ENCODE data around the gene NKD2. TPM values are rescaled to one million over a fixed set of nuclear protein-coding genes. Genes with fewer than 3 reads are reported as not detected.

The NKD2 gene
- total and polyA plus RNA-seq, 2 experiments from 2014 or later = 9.0 to 11.9 TPM

DNA sequence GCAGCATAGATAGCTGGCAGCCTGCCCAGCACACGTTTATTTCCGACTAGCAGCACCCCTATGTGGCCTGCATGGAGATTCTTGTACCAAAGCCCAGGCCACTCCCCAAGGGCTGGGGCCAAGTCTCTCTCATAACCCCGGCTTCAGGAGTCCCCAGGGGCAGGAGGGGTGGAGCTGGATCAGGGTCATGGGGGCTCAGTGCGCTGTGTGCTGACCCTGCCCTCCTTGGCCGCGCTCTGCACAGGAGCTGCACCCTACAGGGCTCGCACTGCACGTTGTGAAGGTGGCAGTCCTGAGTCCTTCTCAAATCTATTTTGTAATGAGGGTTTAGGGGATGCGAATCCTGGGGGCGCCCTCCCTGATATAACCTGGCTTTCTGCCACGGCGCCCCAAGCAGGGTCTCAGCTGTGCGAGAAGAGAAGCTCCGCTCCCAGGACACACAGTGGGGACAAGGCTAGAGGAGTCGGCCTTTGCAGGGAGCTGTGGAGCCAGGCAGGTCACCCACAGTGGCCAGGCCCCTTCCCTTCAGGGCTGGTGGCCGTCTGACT is 28.6 kb downstream of the NKD2 start (continued):
- TF ChIP-seq, protein P1, sequence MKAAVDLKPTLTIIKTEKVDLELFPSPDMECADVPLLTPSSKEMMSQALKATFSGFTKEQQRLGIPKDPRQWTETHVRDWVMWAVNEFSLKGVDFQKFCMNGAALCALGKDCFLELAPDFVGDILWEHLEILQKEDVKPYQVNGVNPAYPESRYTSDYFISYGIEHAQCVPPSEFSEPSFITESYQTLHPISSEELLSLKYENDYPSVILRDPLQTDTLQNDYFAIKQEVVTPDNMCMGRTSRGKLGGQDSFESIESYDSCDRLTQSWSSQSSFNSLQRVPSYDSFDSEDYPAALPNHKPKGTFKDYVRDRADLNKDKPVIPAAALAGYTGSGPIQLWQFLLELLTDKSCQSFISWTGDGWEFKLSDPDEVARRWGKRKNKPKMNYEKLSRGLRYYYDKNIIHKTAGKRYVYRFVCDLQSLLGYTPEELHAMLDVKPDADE (IDR thresholded peaks at IDR 0.05) = no peak
- TF ChIP-seq, protein P2, sequence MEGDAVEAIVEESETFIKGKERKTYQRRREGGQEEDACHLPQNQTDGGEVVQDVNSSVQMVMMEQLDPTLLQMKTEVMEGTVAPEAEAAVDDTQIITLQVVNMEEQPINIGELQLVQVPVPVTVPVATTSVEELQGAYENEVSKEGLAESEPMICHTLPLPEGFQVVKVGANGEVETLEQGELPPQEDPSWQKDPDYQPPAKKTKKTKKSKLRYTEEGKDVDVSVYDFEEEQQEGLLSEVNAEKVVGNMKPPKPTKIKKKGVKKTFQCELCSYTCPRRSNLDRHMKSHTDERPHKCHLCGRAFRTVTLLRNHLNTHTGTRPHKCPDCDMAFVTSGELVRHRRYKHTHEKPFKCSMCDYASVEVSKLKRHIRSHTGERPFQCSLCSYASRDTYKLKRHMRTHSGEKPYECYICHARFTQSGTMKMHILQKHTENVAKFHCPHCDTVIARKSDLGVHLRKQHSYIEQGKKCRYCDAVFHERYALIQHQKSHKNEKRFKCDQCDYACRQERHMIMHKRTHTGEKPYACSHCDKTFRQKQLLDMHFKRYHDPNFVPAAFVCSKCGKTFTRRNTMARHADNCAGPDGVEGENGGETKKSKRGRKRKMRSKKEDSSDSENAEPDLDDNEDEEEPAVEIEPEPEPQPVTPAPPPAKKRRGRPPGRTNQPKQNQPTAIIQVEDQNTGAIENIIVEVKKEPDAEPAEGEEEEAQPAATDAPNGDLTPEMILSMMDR (conservative IDR thresholded peaks at IDR 0.05; ENCODE audit: low read depth in 2 of 2) = no peak
- TF ChIP-seq CREB1 (CRISPR knock-in tag; IDR thresholded peaks at IDR 0.05; ENCODE audit: low read depth) (no peak), ZNF114 (CRISPR knock-in tag; IDR thresholded peaks at IDR 0.05) (no peak), NANOG (IDR thresholded peaks at IDR 0.05; ENCODE audit: borderline replicate concordance) (no peak)
- TF ChIP-seq, protein P3, sequence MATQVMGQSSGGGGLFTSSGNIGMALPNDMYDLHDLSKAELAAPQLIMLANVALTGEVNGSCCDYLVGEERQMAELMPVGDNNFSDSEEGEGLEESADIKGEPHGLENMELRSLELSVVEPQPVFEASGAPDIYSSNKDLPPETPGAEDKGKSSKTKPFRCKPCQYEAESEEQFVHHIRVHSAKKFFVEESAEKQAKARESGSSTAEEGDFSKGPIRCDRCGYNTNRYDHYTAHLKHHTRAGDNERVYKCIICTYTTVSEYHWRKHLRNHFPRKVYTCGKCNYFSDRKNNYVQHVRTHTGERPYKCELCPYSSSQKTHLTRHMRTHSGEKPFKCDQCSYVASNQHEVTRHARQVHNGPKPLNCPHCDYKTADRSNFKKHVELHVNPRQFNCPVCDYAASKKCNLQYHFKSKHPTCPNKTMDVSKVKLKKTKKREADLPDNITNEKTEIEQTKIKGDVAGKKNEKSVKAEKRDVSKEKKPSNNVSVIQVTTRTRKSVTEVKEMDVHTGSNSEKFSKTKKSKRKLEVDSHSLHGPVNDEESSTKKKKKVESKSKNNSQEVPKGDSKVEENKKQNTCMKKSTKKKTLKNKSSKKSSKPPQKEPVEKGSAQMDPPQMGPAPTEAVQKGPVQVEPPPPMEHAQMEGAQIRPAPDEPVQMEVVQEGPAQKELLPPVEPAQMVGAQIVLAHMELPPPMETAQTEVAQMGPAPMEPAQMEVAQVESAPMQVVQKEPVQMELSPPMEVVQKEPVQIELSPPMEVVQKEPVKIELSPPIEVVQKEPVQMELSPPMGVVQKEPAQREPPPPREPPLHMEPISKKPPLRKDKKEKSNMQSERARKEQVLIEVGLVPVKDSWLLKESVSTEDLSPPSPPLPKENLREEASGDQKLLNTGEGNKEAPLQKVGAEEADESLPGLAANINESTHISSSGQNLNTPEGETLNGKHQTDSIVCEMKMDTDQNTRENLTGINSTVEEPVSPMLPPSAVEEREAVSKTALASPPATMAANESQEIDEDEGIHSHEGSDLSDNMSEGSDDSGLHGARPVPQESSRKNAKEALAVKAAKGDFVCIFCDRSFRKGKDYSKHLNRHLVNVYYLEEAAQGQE (IDR thresholded peaks at IDR 0.05; ENCODE audit: unreplicated experiment) = no peak

DNA sequence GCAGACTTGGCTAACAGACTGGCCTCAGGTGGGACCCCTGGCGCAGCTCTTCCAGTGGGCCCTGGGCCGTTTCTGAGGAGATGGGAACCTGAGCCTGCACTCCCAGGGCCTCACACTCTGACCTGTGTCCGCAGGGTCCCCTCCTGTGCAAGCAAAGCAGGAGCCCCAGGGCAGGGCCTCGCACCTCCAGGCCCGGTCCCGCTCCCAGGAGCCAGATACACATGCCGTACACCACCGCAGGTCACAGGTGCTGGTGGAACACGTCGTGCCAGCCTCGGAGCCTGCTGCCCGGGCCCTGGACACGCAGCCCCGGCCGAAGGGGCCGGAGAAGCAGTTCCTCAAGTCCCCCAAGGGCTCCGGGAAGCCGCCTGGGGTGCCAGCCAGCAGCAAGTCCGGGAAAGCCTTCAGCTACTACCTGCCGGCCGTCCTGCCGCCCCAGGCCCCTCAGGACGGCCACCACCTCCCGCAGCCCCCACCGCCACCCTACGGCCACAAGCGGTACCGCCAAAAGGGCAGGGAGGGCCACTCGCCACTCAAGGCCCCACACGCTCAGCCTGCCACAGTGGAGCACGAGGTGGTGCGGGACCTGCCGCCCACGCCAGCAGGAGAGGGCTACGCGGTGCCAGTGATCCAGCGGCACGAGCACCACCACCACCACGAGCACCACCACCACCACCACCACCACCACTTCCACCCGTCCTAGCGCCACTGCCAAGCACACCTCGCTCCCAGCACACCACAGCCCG is 29.2 kb downstream of the NKD2 start:
- no peaks in the 10 kb centered on the region for H3F3A ChIP-seq (replicated peaks; ENCODE audit: low read depth)
- no peaks in the 10 kb centered on the region for H3K27me3 ChIP-seq (ENCODE audit: insufficient read depth)
- peaks cover 36% of the 10 kb centered on the region for H3K9me3 Mint-ChIP-seq
- peaks cover 5% of the 10 kb centered on the region for H3K27me3 Mint-ChIP-seq (ENCODE audit: insufficient read depth, low read depth, poor library complexity)
- no peaks in the 10 kb centered on the region for H3K9me2 ChIP-seq (ENCODE audit: insufficient read depth)
- H3K36me3 ChIP-seq (ENCODE audit: insufficient read depth) = no peaks in the 10 kb centered on the region
- peaks cover 3% of the 10 kb centered on the region; the same call in 2 of the 3 replicates for H3K4me1 Mint-ChIP-seq
- peaks cover 32% of the 10 kb centered on the region for H3K36me3 Mint-ChIP-seq (ENCODE audit: low read depth)
- no peaks in the 10 kb centered on the region for H3K4me1 ChIP-seq (ENCODE audit: insufficient read depth)
- no peaks in the 10 kb centered on the region for H4K20me1 ChIP-seq (replicated peaks; ENCODE audit: insufficient read depth)
- no peak overlapping the region for H3K4me3 Mint-ChIP-seq
- H3K4me3 ChIP-seq = no peak overlapping the region
- no peak overlapping the region for H3K4me2 ChIP-seq
- no peak overlapping the region for H3K27ac ChIP-seq (ENCODE audit: low read depth)
- ATAC-seq = peak; percentile 51
- no peak for TF ChIP-seq ZNF114 (CRISPR knock-in tag; IDR thresholded peaks at IDR 0.05)
- TF ChIP-seq, protein P2 (conservative IDR thresholded peaks at IDR 0.05; ENCODE audit: low read depth in 2 of 2) = peak in 1 of 2 experiments; percentile 41; a peak in 2 of 4 replicates
- DNase-seq (ENCODE audit: low spot score) = no peak
- no peak overlapping the region for H3K27ac Mint-ChIP-seq
- H2AFZ ChIP-seq = no peak overlapping the region
- H3K79me2 ChIP-seq (replicated peaks; ENCODE audit: insufficient read depth) = no peaks in the 10 kb centered on the region

All from GM23338 (cell line).